Left ventricle myocardium inferior (tissue), 1 donor: ENCODE data around the gene ATP1B3. TPM values are rescaled to one million over a fixed set of nuclear protein-coding genes. Genes with fewer than 3 reads are reported as not detected.

Source experiments
- DNase-seq: peaks from one replicate; pipeline ENCODE4 v3.0.0-alpha.2; 2020
- H3K27ac ChIP-seq: fragments of 200-600 bp; replicated peaks from 2 replicates; pipeline ENCODE4 v1.8.0; 2021
- H3K27me3 ChIP-seq: fragments of 200-600 bp; 2 replicates; pipeline ENCODE4 v1.8.0; 2021; ENCODE audit warnings: low read depth
- H3K36me3 ChIP-seq: fragments of 200-600 bp; 2 replicates; pipeline ENCODE4 v1.8.0; 2021
- H3K4me1 ChIP-seq: fragments of 200-600 bp; 2 replicates; pipeline ENCODE4 v1.8.0; 2021
- H3K4me3 ChIP-seq: fragments of 200-600 bp; 2 replicates; pipeline ENCODE4 v1.8.0; 2021; ENCODE audit warnings: mild to moderate bottlenecking, moderate library complexity
- H3K9me3 ChIP-seq: fragments of 200-600 bp; replicated peaks from 2 replicates; pipeline ENCODE4 v1.8.0; 2021
- intact Hi-C: fragments of 100-400 bp; cut with micrococcal nuclease; formaldehyde crosslinking; loops from one replicate; pipeline ENCODE4 v1.11.0; 2022
- total RNA-seq: library from RNA; stranded (reverse); fragmentation: NEBNext Ultra II Directional; extraction: Animal tissue kit (Norgen Biotek cat#: 25700); gene quantifications from one replicate; pipeline ENCODE4 v1.2.1, GENCODE V29; 2021
- TF ChIP-seq, protein P1 (sequence below): fragments of 200-600 bp; IDR thresholded peaks from 2 replicates; pipeline ENCODE4 v1.8.0; 2021; ENCODE audit warnings: antibody characterized with exemption, mild to moderate bottlenecking, borderline replicate concordance
- donor health status: DM: no; HTN: yes; CAD: no; lungs with severe emphysema.

The ATP1B3 gene
- total RNA-seq, 1 donor from 2014 or later: 34.5 TPM

GRCh38 chr3:141945726-141946485 is 69.5 kb downstream of the ATP1B3 start:
- no peak overlapping the region for H3K27ac ChIP-seq
- no peak overlapping the region for H3K4me3 ChIP-seq
- no peaks in the 10 kb centered on the region for H3K9me3 ChIP-seq
- no peaks in the 10 kb centered on the region for H3K36me3 ChIP-seq
- TF ChIP-seq, protein P1, sequence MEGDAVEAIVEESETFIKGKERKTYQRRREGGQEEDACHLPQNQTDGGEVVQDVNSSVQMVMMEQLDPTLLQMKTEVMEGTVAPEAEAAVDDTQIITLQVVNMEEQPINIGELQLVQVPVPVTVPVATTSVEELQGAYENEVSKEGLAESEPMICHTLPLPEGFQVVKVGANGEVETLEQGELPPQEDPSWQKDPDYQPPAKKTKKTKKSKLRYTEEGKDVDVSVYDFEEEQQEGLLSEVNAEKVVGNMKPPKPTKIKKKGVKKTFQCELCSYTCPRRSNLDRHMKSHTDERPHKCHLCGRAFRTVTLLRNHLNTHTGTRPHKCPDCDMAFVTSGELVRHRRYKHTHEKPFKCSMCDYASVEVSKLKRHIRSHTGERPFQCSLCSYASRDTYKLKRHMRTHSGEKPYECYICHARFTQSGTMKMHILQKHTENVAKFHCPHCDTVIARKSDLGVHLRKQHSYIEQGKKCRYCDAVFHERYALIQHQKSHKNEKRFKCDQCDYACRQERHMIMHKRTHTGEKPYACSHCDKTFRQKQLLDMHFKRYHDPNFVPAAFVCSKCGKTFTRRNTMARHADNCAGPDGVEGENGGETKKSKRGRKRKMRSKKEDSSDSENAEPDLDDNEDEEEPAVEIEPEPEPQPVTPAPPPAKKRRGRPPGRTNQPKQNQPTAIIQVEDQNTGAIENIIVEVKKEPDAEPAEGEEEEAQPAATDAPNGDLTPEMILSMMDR: no peak
- no peak for DNase-seq
- no peaks in the 10 kb centered on the region for H3K4me1 ChIP-seq
- H3K27me3 ChIP-seq: no peaks in the 10 kb centered on the region
- intact Hi-C loops: no loop called here

- TF ChIP-seq, protein P1: no peak
- Histone ChIP-seq H3K27ac (no peak overlapping the region), H3K36me3 (peaks cover 14% of the 10 kb centered on the region), H3K4me1 (no peaks in the 10 kb centered on the region), H3K9me3 (no peaks in the 10 kb centered on the region), H3K27me3 (no peaks in the 10 kb centered on the region), H3K4me3 (no peak overlapping the region)
- no peak for DNase-seq
- intact Hi-C loops: no loop called here
Observed at GRCh38 chr3:141949399-141949798, 73.0 kb downstream of the ATP1B3 start.

DNA sequence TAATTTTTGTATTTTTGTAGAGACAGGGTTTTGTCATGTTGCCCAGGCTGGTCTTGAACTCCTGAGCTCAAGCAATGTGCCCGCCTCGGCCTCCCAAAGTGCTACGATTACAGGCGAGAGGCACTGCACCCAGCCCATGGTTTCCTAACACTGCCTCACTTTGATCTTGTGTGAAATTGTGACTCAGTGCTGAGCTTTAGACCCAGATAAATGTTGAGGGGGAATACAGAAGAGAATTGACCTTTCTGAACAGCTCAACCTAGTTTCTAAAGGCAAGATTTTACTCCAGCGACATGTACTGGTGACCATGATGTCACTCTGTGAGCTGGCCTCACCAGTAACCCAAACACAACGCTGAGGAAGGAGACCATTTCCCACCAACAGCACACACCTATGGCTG is 73.5 kb downstream of the ATP1B3 start:
- H3K9me3 ChIP-seq: no peaks in the 10 kb centered on the region
- DNase-seq: no peak
- H3K27me3 ChIP-seq: no peaks in the 10 kb centered on the region
- no peak overlapping the region for H3K27ac ChIP-seq
- intact Hi-C loops: no loop called here
- H3K4me1 ChIP-seq: no peaks in the 10 kb centered on the region
- H3K36me3 ChIP-seq: peaks cover 14% of the 10 kb centered on the region
- TF ChIP-seq, protein P1: no peak
- H3K4me3 ChIP-seq: no peak overlapping the region

GRCh38 chr3:141950572-141951493 is 74.4 kb downstream of the ATP1B3 start:
- TF ChIP-seq, protein P1: no peak
- no peaks in the 10 kb centered on the region for H3K27me3 ChIP-seq
- no peaks in the 10 kb centered on the region for H3K4me1 ChIP-seq
- peaks cover 14% of the 10 kb centered on the region for H3K36me3 ChIP-seq
- H3K27ac ChIP-seq: no peak overlapping the region
- H3K4me3 ChIP-seq: no peak overlapping the region
- intact Hi-C loops: no loop called here
- no peak for DNase-seq
- H3K9me3 ChIP-seq: no peaks in the 10 kb centered on the region

DNA sequence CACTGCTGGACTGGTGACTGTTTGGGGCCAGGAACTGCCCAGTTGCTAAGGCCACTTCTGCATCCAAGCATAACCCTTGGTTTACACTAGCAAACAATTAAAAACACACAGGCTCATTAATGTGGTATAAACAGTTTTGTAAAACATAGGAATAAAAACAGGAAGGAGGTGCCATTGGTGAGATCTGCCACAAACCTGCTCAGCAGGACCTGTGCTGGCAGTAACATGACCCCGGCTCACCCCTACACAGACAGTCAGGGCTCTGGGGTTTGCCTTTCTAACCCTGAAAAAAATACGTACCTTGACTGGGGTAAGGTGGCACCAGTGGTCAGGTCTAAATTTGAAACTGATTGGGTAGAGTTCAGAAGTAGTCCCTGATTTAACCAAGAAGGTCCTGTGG is 76.2 kb downstream of the ATP1B3 start:
- H3K9me3 ChIP-seq: no peaks in the 10 kb centered on the region
- H3K4me1 ChIP-seq: no peaks in the 10 kb centered on the region
- TF ChIP-seq, protein P1: no peak
- H3K27ac ChIP-seq: no peak overlapping the region
- H3K36me3 ChIP-seq: peaks cover 17% of the 10 kb centered on the region
- DNase-seq: no peak
- no peaks in the 10 kb centered on the region for H3K27me3 ChIP-seq
- H3K4me3 ChIP-seq: no peak overlapping the region
- intact Hi-C loops: no loop called here
